HepG2 (cell line): ENCODE measurements around the gene DGCR2. TPM values are rescaled to one million over a fixed set of nuclear protein-coding genes. Genes with fewer than 3 reads are reported as not detected.
"Not testable (repeated sequence)": the region's sequence is repeated elsewhere in the genome, so short reads cannot be mapped to it uniquely, and the experiment has no call there.

Source experiments
- ATAC-seq: fragments of 200-7000 bp; cut with Tn5 transposase; 3 replicates; pipeline ENCODE4 v1.9.1; 2020; ENCODE audit warnings: mild to moderate bottlenecking, moderate library complexity
- BruUV-seq: library from RNA; stranded (reverse); fragments of 400-500 nt; replicated peaks from 2 replicates; lab custom pipeline; 2021; lab: Mats Ljungman, UMichigan
- CTCF ChIA-PET: fragments of 300-600 bp; formaldehyde crosslinking; extraction: SDS; loops from one replicate; lab custom pipeline; 2021; ENCODE audit warnings: low total read pairs, inconsistent platforms, low intra/inter-chr PET ratio; lab: Yijun Ruan, JAX
- POLR2A ChIA-PET: fragments of 350-600 bp; sonication (Branson Sonifier 250); formaldehyde crosslinking; loops from one replicate; lab custom pipeline; 2020; ENCODE audit warnings: antibody characterized with exemption, inconsistent platforms; lab: Yijun Ruan, JAX
- DNase-seq: peaks from one replicate; pipeline ENCODE4 v3.0.0-alpha.2; 2015; ENCODE audit warnings: low spot score
- FAIRE-seq: peaks from 3 replicates; lab custom pipeline; 2011; peaks lifted over from hg19 to GRCh38; lab: Jason Lieb, UNC
- H2AFZ ChIP-seq: one replicate; pipeline ENCODE4 v1.6.1; 2011; ENCODE audit warnings: low read length, inconsistent platforms
- H3K27ac ChIP-seq: fragments of 300-600 bp; 3 replicates; pipeline ENCODE4 v1.8.0; 2011; ENCODE audit warnings: mixed run types, mild to moderate bottlenecking, mixed read lengths, low read length, inconsistent platforms; ENCODE audit not compliant: insufficient read depth; ENCODE audit errors: extremely low read length
- H3K27me3 ChIP-seq, 2 experiments: fragments of 200-600 bp in 1 of 2; 2 replicates in 1 of 2; 3 replicates in 1 of 2; pipeline versions ENCODE4 v1.6.0 to v1.8.0; 2011; ENCODE audit warnings: low read length in 2 of 2, mild to moderate bottlenecking in 2 of 2, moderate library complexity in 2 of 2, inconsistent platforms in 1 of 2; ENCODE audit not compliant: insufficient read depth in 2 of 2, control insufficient read depth in 1 of 2
- H3K36me3 ChIP-seq, 2 experiments: fragments of 200-600 bp in 1 of 2; replicated peaks in 1 of 2; 2 replicates in 1 of 2; 3 replicates in 1 of 2; pipeline versions ENCODE4 v1.5.1 to v1.8.0; 2011; ENCODE audit warnings: low read length in 2 of 2, inconsistent platforms in 1 of 2; ENCODE audit not compliant: insufficient read depth in 2 of 2, control insufficient read depth in 1 of 2
- H3K4me1 ChIP-seq: 2 replicates; pipeline ENCODE4 v1.5.1; 2012; ENCODE audit warnings: low read length, inconsistent platforms; ENCODE audit not compliant: insufficient read depth
- H3K4me2 ChIP-seq: 2 replicates; pipeline ENCODE4 v1.6.0; 2011; ENCODE audit warnings: low read depth, low read length, inconsistent platforms
- H3K4me3 ChIP-seq, 3 experiments: fragments of 200-600 bp in 1 of 3; sonication (generic), shearing (Covaris generic) in 1 of 3; replicated peaks in 1 of 3; 2 replicates each; pipeline ENCODE4 v1.5.1; 2011 to 2016; ENCODE audit warnings: low read length in 3 of 3, inconsistent platforms in 2 of 3, low read depth in 2 of 3, mild to moderate bottlenecking in 2 of 3, control low read depth in 1 of 3, mixed read lengths in 1 of 3; ENCODE audit not compliant: insufficient read depth in 1 of 3
- H3K79me2 ChIP-seq: one replicate; pipeline ENCODE4 v1.6.1; 2011; ENCODE audit warnings: low read length, inconsistent platforms; ENCODE audit not compliant: insufficient read depth
- H3K9ac ChIP-seq: 2 replicates; pipeline ENCODE4 v1.6.0; 2011; ENCODE audit warnings: mild to moderate bottlenecking, low read depth, low read length, inconsistent platforms; ENCODE audit not compliant: insufficient read depth
- H3K9me3 ChIP-seq: 2 replicates; pipeline ENCODE4 v1.5.1; 2012; ENCODE audit warnings: mild to moderate bottlenecking, low read length
- H4K20me1 ChIP-seq: 2 replicates; pipeline ENCODE4 v1.6.0; 2011; ENCODE audit warnings: inconsistent platforms, mild to moderate bottlenecking, low read length, moderate library complexity; ENCODE audit not compliant: insufficient read depth
- AGO1 ChIP-seq: fragments of 200-400 bp; formaldehyde crosslinking; IDR thresholded peaks from 2 replicates; pipeline ENCODE4 v1.6.1; 2017; ENCODE audit warnings: mild to moderate bottlenecking, low read depth, low read length, moderate library complexity; ENCODE audit not compliant: poor library complexity, severe bottlenecking
- IKZF4 ChIP-seq: sonication (generic); formaldehyde crosslinking; IDR thresholded peaks from 2 replicates; pipeline ENCODE4 v1.5.1; 2020; ENCODE audit warnings: borderline replicate concordance, mild to moderate bottlenecking, low read depth, missing genetic modification reagents; ENCODE audit errors: not compliant biosample characterization
- KDM6A ChIP-seq: IDR thresholded peaks from 2 replicates; pipeline ENCODE4 v1.6.1; 2016; ENCODE audit warnings: low read depth
- PAF1 ChIP-seq: IDR thresholded peaks from 2 replicates; pipeline ENCODE4 v1.6.1; 2016; ENCODE audit warnings: missing genetic modification reagents, missing compliant biosample characterization
- RARA ChIP-seq: IDR thresholded peaks from 2 replicates; pipeline ENCODE4 v1.6.1; 2016; ENCODE audit warnings: missing genetic modification reagents, missing compliant biosample characterization
- RFXANK ChIP-seq: IDR thresholded peaks from 2 replicates; pipeline ENCODE4 v1.6.1; 2016
- SCMH1 ChIP-seq: sonication (generic); formaldehyde crosslinking; IDR thresholded peaks from 2 replicates; pipeline ENCODE4 v1.9.0; 2021; ENCODE audit warnings: missing genetic modification reagents, mild to moderate bottlenecking, borderline replicate concordance
- ZFAT ChIP-seq: sonication (generic); formaldehyde crosslinking; conservative IDR thresholded peaks from 2 replicates; pipeline ENCODE4 v1.8.1; 2023; ENCODE audit warnings: missing genetic modification reagents, inconsistent platforms
- ZNF17 ChIP-seq: sonication (generic); formaldehyde crosslinking; IDR thresholded peaks from 2 replicates; pipeline ENCODE4 v1.5.0; 2020; ENCODE audit warnings: mild to moderate bottlenecking, missing genetic modification reagents
- ZNF367 ChIP-seq: sonication (generic); formaldehyde crosslinking; IDR thresholded peaks from 2 replicates; pipeline ENCODE4 v1.4.0; 2020; ENCODE audit warnings: missing genetic modification reagents, borderline replicate concordance
- ZNF460 ChIP-seq: sonication (generic); formaldehyde crosslinking; IDR thresholded peaks from 2 replicates; pipeline ENCODE4 v1.5.1; 2020; ENCODE audit warnings: missing genetic modification reagents, mild to moderate bottlenecking, borderline replicate concordance
- ZSCAN25 ChIP-seq: sonication (generic); formaldehyde crosslinking; IDR thresholded peaks from 2 replicates; pipeline ENCODE4 v1.8.0; 2022; ENCODE audit warnings: mild to moderate bottlenecking, missing genetic modification reagents
- WGBS: methylation state at CpG from one replicate; pipeline ENCODE4 v1.1.6; 2017; ENCODE audit warnings: low lambda C conversion rate; 5-methylcytosine and 5-hydroxymethylcytosine counted together
- in situ Hi-C: cut with HindIII; loops from 2 replicates; pipeline ENCODE4 v1.10.0; 2017; ENCODE audit warnings: low pct_unique_long_range_greater_than_20kb; ENCODE audit not compliant: extremely low pct_ligation_motif_present
- intact Hi-C: fragments of 100-400 bp; cut with micrococcal nuclease; formaldehyde crosslinking; loops from one replicate; pipeline ENCODE4 v1.10.0; 2022; ENCODE audit not compliant: unreplicated experiment
- polyA plus RNA-seq, 8 experiments: library from polyadenylated mRNA; depleted of rRNA in 3 of 8; stranded (reverse) in 7 of 8; unstranded in 1 of 8; fragments of >200 nt; fragmentation: Illumina TruSeq in 4 of 8; extraction: Trizol in 4 of 8; gene quantifications; 2 replicates each; pipeline versions ENCODE4 v1.2.1 to v1.2.3, GENCODE V29; 2011 to 2016; ENCODE audit warnings: low read depth in 4 of 8, missing spikeins in 1 of 8, mixed read lengths in 1 of 8; ENCODE audit not compliant: insufficient read depth in 1 of 8
- total RNA-seq, 5 experiments: library from RNA; depleted of rRNA; stranded (reverse); fragments of >200 nt; fragmentation: Illumina TruSeq; extraction: Trizol; gene quantifications; 2 replicates each; pipeline ENCODE4 v1.2.3, GENCODE V29; 2016; ENCODE audit warnings: low read depth in 1 of 5
- TF ChIP-seq, protein P1 (sequence below): sonication (generic); formaldehyde crosslinking; IDR thresholded peaks from 2 replicates; pipeline ENCODE4 v1.8.1; 2022; ENCODE audit warnings: mild to moderate bottlenecking, missing genetic modification reagents
- TF ChIP-seq, protein P2 (sequence below): sonication (generic); formaldehyde crosslinking; IDR thresholded peaks from 2 replicates; pipeline ENCODE4 v1.4.0; 2020; ENCODE audit warnings: mild to moderate bottlenecking, missing genetic modification reagents

DGCR2 gene
- total and polyA plus RNA-seq, 2 of the 13 experiments (the other 11 are each of a cell fraction or from before 2014, with no cell fraction given), result 23.1 to 35.3 TPM

GRCh38 chr22:19012308-19012986 lies 109.8 kb downstream of the DGCR2 start:
- ATAC-seq (no peak), DNase-seq (no peak), FAIRE-seq (no peak)
- no peaks in the 10 kb centered on the region for H3K36me3 ChIP-seq
- no peak overlapping the region for H3K4me3 ChIP-seq
- in situ Hi-C loops (no loop called here), intact Hi-C loops (no loop called here)
- no peaks in the 10 kb centered on the region for H3K9me3 ChIP-seq
- ChIA-PET CTCF (no interaction called here), POLR2A (no interaction called here)
- no peak overlapping the region for H3K9ac ChIP-seq
- no TSS peak for BruUV-seq
- 56% methylated on average over 5 of the region's 5 CpGs for WGBS
- no peak overlapping the region for H2AFZ ChIP-seq
- no peak overlapping the region for H3K4me2 ChIP-seq
- H3K4me1 ChIP-seq, result no peaks in the 10 kb centered on the region
- H3K79me2 ChIP-seq, result no peaks in the 10 kb centered on the region
- no peaks in the 10 kb centered on the region for H4K20me1 ChIP-seq
- no peak for TF ChIP-seq ZNF17 (CRISPR knock-in tag)
- TF ChIP-seq ZNF460 (CRISPR knock-in tag), result no peak
- no peak for TF ChIP-seq AGO1
- TF ChIP-seq ZSCAN25 (CRISPR knock-in tag), result no peak
- no peak for TF ChIP-seq RFXANK (CRISPR knock-in tag)
- no peak for TF ChIP-seq ZFAT
- no peak for TF ChIP-seq RARA (CRISPR knock-in tag)
- no peak for TF ChIP-seq IKZF4 (CRISPR knock-in tag)
- TF ChIP-seq SCMH1 (CRISPR knock-in tag), result no peak
- TF ChIP-seq PAF1 (CRISPR knock-in tag), result no peak
- TF ChIP-seq, protein P1, sequence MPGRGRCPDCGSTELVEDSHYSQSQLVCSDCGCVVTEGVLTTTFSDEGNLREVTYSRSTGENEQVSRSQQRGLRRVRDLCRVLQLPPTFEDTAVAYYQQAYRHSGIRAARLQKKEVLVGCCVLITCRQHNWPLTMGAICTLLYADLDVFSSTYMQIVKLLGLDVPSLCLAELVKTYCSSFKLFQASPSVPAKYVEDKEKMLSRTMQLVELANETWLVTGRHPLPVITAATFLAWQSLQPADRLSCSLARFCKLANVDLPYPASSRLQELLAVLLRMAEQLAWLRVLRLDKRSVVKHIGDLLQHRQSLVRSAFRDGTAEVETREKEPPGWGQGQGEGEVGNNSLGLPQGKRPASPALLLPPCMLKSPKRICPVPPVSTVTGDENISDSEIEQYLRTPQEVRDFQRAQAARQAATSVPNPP (CRISPR knock-in tag), result no peak
- TF ChIP-seq, protein P2, sequence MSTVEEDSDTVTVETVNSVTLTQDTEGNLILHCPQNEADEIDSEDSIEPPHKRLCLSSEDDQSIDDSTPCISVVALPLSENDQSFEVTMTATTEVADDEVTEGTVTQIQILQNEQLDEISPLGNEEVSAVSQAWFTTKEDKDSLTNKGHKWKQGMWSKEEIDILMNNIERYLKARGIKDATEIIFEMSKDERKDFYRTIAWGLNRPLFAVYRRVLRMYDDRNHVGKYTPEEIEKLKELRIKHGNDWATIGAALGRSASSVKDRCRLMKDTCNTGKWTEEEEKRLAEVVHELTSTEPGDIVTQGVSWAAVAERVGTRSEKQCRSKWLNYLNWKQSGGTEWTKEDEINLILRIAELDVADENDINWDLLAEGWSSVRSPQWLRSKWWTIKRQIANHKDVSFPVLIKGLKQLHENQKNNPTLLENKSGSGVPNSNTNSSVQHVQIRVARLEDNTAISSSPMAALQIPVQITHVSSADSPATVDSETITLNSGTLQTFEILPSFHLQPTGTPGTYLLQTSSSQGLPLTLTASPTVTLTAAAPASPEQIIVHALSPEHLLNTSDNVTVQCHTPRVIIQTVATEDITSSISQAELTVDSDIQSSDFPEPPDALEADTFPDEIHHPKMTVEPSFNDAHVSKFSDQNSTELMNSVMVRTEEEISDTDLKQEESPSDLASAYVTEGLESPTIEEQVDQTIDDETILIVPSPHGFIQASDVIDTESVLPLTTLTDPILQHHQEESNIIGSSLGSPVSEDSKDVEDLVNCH (CRISPR knock-in tag), result no peak
- TF ChIP-seq ZNF367 (CRISPR knock-in tag), result no peak
- TF ChIP-seq KDM6A (CRISPR knock-in tag), result no peak
- no peak overlapping the region for H3K27ac ChIP-seq
- H3K27me3 ChIP-seq, result peaks cover 0 to 4% of the 10 kb centered on the region in 2 experiments; a peak in 3 of 5 replicates

- in situ Hi-C loops, H3K79me2 ChIP-seq, H3K4me3 ChIP-seq, FAIRE-seq, H2AFZ ChIP-seq, ATAC-seq, H3K27ac ChIP-seq, intact Hi-C loops, H3K4me1 ChIP-seq, H3K9me3 ChIP-seq, H3K4me2 ChIP-seq, CTCF ChIA-PET, H3K9ac ChIP-seq, H3K36me3 ChIP-seq, POLR2A ChIA-PET, H3K27me3 ChIP-seq, BruUV-seq, DNase-seq, H4K20me1 ChIP-seq: not testable (repeated sequence)
- 57% methylated on average over 9 of the region's 9 CpGs for WGBS
Observed at GRCh38 chr22:19011611-19012010, 110.6 kb downstream of the DGCR2 start.
